Epithelial cell of esophagus (primary cell): ENCODE data around the gene UBL5.

Experiments used
- DNase-seq: peaks from one replicate; pipeline ENCODE4 v3.0.0; 2010; ENCODE audit warnings: low read depth
- H3K4me3 ChIP-seq: 2 replicates; pipeline ENCODE4 v1.5.1; 2011; ENCODE audit warnings: mild to moderate bottlenecking, low read length, control low read depth
- TF ChIP-seq, protein P1 (sequence below): IDR thresholded peaks from 2 replicates; pipeline ENCODE4 v1.5.1; 2011; ENCODE audit warnings: low read depth, mild to moderate bottlenecking, low read length, control low read depth, inconsistent platforms; ENCODE audit not compliant: insufficient read depth; ENCODE audit errors: missing control alignments

The UBL5 gene

DNA sequence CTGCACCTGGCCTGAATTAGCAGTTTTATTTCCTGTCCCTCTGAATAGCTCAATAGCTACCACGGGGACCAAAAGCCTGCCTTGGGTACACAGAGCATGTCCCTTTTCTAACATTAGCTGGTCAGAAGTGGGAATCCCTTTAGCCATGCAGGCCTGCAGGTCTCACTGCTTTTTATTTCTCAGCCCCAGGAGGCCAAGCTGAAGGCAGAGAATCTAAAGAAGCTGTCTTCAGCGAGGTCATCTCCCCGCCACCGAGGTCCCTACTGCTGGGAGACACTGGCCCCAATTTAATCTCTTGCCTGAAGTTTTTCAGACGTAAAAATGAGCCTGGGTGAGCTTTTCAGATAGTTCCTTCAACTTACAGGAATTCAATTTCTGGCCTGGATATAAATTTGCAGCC lies 48.1 kb downstream of the UBL5 start:
- TF ChIP-seq, protein P1, sequence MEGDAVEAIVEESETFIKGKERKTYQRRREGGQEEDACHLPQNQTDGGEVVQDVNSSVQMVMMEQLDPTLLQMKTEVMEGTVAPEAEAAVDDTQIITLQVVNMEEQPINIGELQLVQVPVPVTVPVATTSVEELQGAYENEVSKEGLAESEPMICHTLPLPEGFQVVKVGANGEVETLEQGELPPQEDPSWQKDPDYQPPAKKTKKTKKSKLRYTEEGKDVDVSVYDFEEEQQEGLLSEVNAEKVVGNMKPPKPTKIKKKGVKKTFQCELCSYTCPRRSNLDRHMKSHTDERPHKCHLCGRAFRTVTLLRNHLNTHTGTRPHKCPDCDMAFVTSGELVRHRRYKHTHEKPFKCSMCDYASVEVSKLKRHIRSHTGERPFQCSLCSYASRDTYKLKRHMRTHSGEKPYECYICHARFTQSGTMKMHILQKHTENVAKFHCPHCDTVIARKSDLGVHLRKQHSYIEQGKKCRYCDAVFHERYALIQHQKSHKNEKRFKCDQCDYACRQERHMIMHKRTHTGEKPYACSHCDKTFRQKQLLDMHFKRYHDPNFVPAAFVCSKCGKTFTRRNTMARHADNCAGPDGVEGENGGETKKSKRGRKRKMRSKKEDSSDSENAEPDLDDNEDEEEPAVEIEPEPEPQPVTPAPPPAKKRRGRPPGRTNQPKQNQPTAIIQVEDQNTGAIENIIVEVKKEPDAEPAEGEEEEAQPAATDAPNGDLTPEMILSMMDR = no peak
- H3K4me3 ChIP-seq = no peak overlapping the region
- DNase-seq = no peak

DNA sequence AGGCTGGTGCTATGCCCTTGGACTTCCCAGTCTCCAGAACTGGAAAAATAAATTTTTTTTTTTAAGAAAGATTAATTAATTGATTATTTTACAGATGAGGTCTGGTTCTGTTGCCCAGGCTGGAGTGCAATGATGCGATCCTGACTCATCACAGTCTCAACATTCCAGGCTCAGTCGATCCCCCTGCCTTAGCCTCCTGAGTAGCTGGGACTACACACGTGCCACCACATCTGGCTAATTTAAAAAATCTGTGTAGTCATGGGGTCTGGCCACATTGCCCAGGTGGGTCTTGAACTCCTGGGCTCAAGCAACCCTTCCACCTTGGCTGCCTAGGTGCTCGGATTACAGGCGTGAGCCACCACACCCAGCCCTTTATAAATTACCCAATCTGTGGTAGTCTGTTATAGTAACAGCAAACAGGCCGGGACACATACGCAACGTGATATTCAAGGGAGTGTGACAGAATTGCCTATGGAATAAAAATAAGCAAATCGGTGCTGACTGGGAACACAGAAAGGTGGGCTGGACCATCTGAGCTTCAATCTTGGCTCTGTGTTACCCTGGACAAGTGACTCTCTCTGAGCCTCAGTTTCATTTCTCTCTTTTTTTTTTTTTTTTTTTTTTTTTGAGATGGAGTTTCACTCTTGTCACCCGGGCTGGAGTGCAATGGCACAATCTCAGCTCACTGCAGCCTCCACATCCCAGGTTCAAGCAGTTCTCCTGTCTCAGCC lies 50.2 kb downstream of the UBL5 start:
- H3K4me3 ChIP-seq = no peak overlapping the region
- peak; percentile 67 for DNase-seq
- TF ChIP-seq, protein P1 = no peak

DNA sequence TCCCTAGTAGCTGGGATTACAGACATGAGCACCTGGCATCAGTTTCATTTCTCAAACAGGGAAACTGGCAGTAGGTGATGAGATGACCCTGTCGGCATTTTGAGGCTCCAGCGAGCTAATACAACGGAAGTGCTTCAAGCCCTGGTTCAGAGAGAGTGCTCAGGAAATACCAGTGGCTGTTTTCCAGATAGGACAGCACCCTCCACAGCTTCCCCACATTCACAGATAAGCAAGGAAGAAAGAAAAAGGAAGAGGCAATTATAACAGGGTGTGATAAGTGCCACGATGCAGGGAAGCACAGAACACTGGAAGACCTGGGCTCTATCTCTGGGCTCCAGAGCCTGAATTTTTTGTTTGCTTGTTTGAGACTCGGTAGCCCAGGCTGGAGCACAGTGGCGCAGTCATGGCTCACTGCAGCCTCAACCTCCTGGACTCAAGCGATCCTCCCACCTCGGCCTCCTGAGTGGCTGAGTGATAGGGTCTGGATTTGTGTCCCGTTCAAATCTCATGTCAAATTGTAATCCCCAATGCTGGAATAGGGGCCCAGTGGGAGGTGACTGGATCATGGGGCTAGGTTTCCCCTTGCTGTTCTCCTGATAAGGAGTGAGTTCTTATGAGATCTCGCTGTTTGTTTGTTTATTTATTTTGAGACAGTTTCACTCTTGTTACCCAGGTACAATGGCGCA lies 50.9 kb downstream of the UBL5 start:
- no peak overlapping the region for H3K4me3 ChIP-seq
- TF ChIP-seq, protein P1 = no peak
- DNase-seq = no peak
